Stimulated activated naive CD8-positive, alpha-beta T cell treated with anti-CD3 and anti-CD28 coated beads, Interleukin-15, amount 100 ng/mL, for 72 hours (primary cell): ENCODE measurements around the gene STRA6.

Experiments used
- ATAC-seq: fragments of 150-1000 bp; cut with Tn5 transposase; 2 replicates; pipeline ENCODE4 v1.10.0; 2021; ENCODE audit warnings: mild to moderate bottlenecking, moderate library complexity
- DNase-seq, 2 donors: peaks; one replicate each; pipeline ENCODE4 v3.0.0; 2021 to 2022
- H3K27ac Mint-ChIP-seq, 2 donors: one replicate each; pipeline ENCODE4 v1.8.0; 2022; ENCODE audit warnings: mild to moderate bottlenecking in 2 of 2, mixed read lengths in 2 of 2, moderate library complexity in 2 of 2
- H3K27me3 Mint-ChIP-seq: one replicate; pipeline ENCODE4 v1.8.0; 2022; ENCODE audit warnings: mixed read lengths
- H3K4me1 Mint-ChIP-seq: one replicate; pipeline ENCODE4 v1.8.0; 2022; ENCODE audit warnings: mild to moderate bottlenecking, mixed read lengths
- H3K4me3 Mint-ChIP-seq, 2 donors: one replicate each; pipeline ENCODE4 v1.8.0; 2022; ENCODE audit warnings: mild to moderate bottlenecking in 2 of 2, mixed read lengths in 2 of 2, moderate library complexity in 1 of 2
- H3K9me3 Mint-ChIP-seq, 2 donors: one replicate each; pipeline ENCODE4 v1.8.0; 2022; ENCODE audit warnings: mixed read lengths in 2 of 2

Gene STRA6

GRCh38 chr15:74233851-74234597, 31.4 kb upstream of the STRA6 start:
- peaks cover 16% of the 10 kb centered on the region for H3K27me3 Mint-ChIP-seq
- no peak overlapping the region for H3K4me3 Mint-ChIP-seq
- H3K27ac Mint-ChIP-seq: peak overlapping the region in 1 of 2 donors; percentile 54
- ATAC-seq: no peak
- H3K9me3 Mint-ChIP-seq: no peaks in the 10 kb centered on the region
- H3K4me1 Mint-ChIP-seq: no peaks in the 10 kb centered on the region
- DNase-seq: no peak

- Mint-ChIP-seq H3K4me3 (no peak overlapping the region), H3K27me3 (peaks cover 16% of the 10 kb centered on the region), H3K9me3 (no peaks in the 10 kb centered on the region), H3K4me1 (no peaks in the 10 kb centered on the region), H3K27ac (no peak overlapping the region)
- DNase-seq: no peak
- ATAC-seq: no peak
Observed at GRCh38 chr15:74233373-74233772, 30.8 kb upstream of the STRA6 start.

- H3K9me3 Mint-ChIP-seq: no peaks in the 10 kb centered on the region
- no peak overlapping the region for H3K27ac Mint-ChIP-seq
- no peak for DNase-seq
- H3K27me3 Mint-ChIP-seq: peaks cover 11% of the 10 kb centered on the region
- no peak overlapping the region for H3K4me3 Mint-ChIP-seq
- no peak for ATAC-seq
- H3K4me1 Mint-ChIP-seq: no peaks in the 10 kb centered on the region
Observed at GRCh38 chr15:74231475-74231874, 28.9 kb upstream of the STRA6 start.

- H3K27me3 Mint-ChIP-seq: peaks cover 7% of the 10 kb centered on the region
- H3K27ac Mint-ChIP-seq: peak overlapping the region in 1 of 2 donors; percentile 93
- H3K4me3 Mint-ChIP-seq: no peak overlapping the region
- no peaks in the 10 kb centered on the region for H3K4me1 Mint-ChIP-seq
- no peaks in the 10 kb centered on the region for H3K9me3 Mint-ChIP-seq
- ATAC-seq (no peak), DNase-seq (no peak)
Observed at GRCh38 chr15:74229686-74230085, 27.1 kb upstream of the STRA6 start.

GRCh38 chr15:74228723-74229081, 26.1 kb upstream of the STRA6 start:
- Mint-ChIP-seq H3K27ac (no peak overlapping the region), H3K9me3 (no peaks in the 10 kb centered on the region), H3K4me3 (no peak overlapping the region), H3K4me1 (peaks cover 10% of the 10 kb centered on the region), H3K27me3 (peaks cover 7% of the 10 kb centered on the region)
- ATAC-seq (no peak), DNase-seq (no peak)

- H3K9me3 Mint-ChIP-seq: no peaks in the 10 kb centered on the region
- peak overlapping the region in 1 of 2 donors; percentile 29 for H3K27ac Mint-ChIP-seq
- H3K4me3 Mint-ChIP-seq: no peak overlapping the region
- peaks cover 15% of the 10 kb centered on the region for H3K4me1 Mint-ChIP-seq
- no peak for ATAC-seq
- peaks cover 8% of the 10 kb centered on the region for H3K27me3 Mint-ChIP-seq
- DNase-seq: no peak
Observed at GRCh38 chr15:74227968-74228722, 25.6 kb upstream of the STRA6 start.

GRCh38 chr15:74226761-74227540, 24.4 kb upstream of the STRA6 start:
- no peak overlapping the region for H3K27ac Mint-ChIP-seq
- H3K27me3 Mint-ChIP-seq: peaks cover 16% of the 10 kb centered on the region
- no peaks in the 10 kb centered on the region for H3K9me3 Mint-ChIP-seq
- DNase-seq (no peak), ATAC-seq (no peak)
- no peak overlapping the region for H3K4me3 Mint-ChIP-seq
- H3K4me1 Mint-ChIP-seq: peaks cover 20% of the 10 kb centered on the region

- no peak for ATAC-seq
Observed at GRCh38 chr15:74225928-74226327, 23.3 kb upstream of the STRA6 start.

GRCh38 chr15:74222240-74223119, 19.9 kb upstream of the STRA6 start:
- Mint-ChIP-seq H3K27me3 (peaks cover 32% of the 10 kb centered on the region), H3K4me3 (no peak overlapping the region), H3K27ac (no peak overlapping the region), H3K4me1 (peaks cover 20% of the 10 kb centered on the region), H3K9me3 (no peaks in the 10 kb centered on the region)
- ATAC-seq (no peak), DNase-seq (no peak)

More at GRCh38 chr15:74225928-74226327, 23.3 kb upstream of the STRA6 start:
- Mint-ChIP-seq H3K9me3 (no peaks in the 10 kb centered on the region), H3K27ac (no peak overlapping the region), H3K4me3 (no peak overlapping the region), H3K4me1 (peaks cover 20% of the 10 kb centered on the region), H3K27me3 (peaks cover 24% of the 10 kb centered on the region)
- DNase-seq: no peak

- ATAC-seq: no peak
- no peak for DNase-seq
- H3K27me3 Mint-ChIP-seq: peaks cover 32% of the 10 kb centered on the region
- no peaks in the 10 kb centered on the region for H3K9me3 Mint-ChIP-seq
- no peak overlapping the region for H3K4me3 Mint-ChIP-seq
- H3K4me1 Mint-ChIP-seq: peaks cover 20% of the 10 kb centered on the region
- no peak overlapping the region for H3K27ac Mint-ChIP-seq
Observed at GRCh38 chr15:74221399-74222239, 19.0 kb upstream of the STRA6 start.

- H3K4me1 Mint-ChIP-seq: peaks cover 20% of the 10 kb centered on the region
- DNase-seq (no peak), ATAC-seq (no peak)
- no peaks in the 10 kb centered on the region for H3K9me3 Mint-ChIP-seq
- peaks cover 33% of the 10 kb centered on the region for H3K27me3 Mint-ChIP-seq
- peak overlapping the region in 1 of 2 donors; percentile 73 for H3K27ac Mint-ChIP-seq
- no peak overlapping the region for H3K4me3 Mint-ChIP-seq
Observed at GRCh38 chr15:74220475-74221248, 18.1 kb upstream of the STRA6 start.

GRCh38 chr15:74217907-74218885, 15.6 kb upstream of the STRA6 start:
- H3K9me3 Mint-ChIP-seq: no peaks in the 10 kb centered on the region
- no peak overlapping the region for H3K4me3 Mint-ChIP-seq
- no peak overlapping the region for H3K27ac Mint-ChIP-seq
- peaks cover 6% of the 10 kb centered on the region for H3K4me1 Mint-ChIP-seq
- ATAC-seq: no peak
- peaks cover 38% of the 10 kb centered on the region for H3K27me3 Mint-ChIP-seq
- DNase-seq: no peak

- DNase-seq: no peak
- no peaks in the 10 kb centered on the region for H3K9me3 Mint-ChIP-seq
- no peaks in the 10 kb centered on the region for H3K4me1 Mint-ChIP-seq
- peaks cover 29% of the 10 kb centered on the region for H3K27me3 Mint-ChIP-seq
- H3K27ac Mint-ChIP-seq: peak overlapping the region in 1 of 2 donors; percentile 75
- ATAC-seq: no peak
- H3K4me3 Mint-ChIP-seq: no peak overlapping the region
Observed at GRCh38 chr15:74216949-74217348, 14.4 kb upstream of the STRA6 start.
